Adrenal gland (tissue), 12 donors: ENCODE results near the gene NBPF3. TPM values are rescaled to one million over a fixed set of nuclear protein-coding genes. Genes with fewer than 3 reads are reported as not detected.
A peak's percentile ranks its signal among the peaks of the same experiment; 100 is the strongest.

Source experiments
- DNase-seq, 7 donors: peaks; one replicate each; pipeline ENCODE4 v3.0.0-alpha.2; 2019 to 2020
- H3K27ac ChIP-seq, 5 donors: fragments of 200-600 bp; sonication (generic) in 4 of 5; 1 replicate in 3 of 5; 2 replicates in 2 of 5; pipeline versions ENCODE4 v1.5.1 to v1.8.0; 2016 to 2020; ENCODE audit warnings: mild to moderate bottlenecking in 1 of 5
- H3K27me3 ChIP-seq: fragments of 200-600 bp; 2 replicates; pipeline ENCODE4 v1.8.0; 2021
- H3K36me3 ChIP-seq, 2 donors: fragments of 200-600 bp; replicated peaks in 1 of 2; 1 replicate in 1 of 2; 2 replicates in 1 of 2; pipeline versions ENCODE4 v1.5.1 to v1.8.0; 2018 to 2022
- H3K4me1 ChIP-seq, 2 donors: fragments of 200-600 bp; replicated peaks in 1 of 2; 1 replicate in 1 of 2; 2 replicates in 1 of 2; pipeline versions ENCODE4 v1.5.1 to v1.8.0; 2018 to 2021
- H3K4me3 ChIP-seq, 4 donors: fragments of 200-600 bp; sonication (generic) in 3 of 4; one replicate each; pipeline ENCODE4 v1.5.1; 2016 to 2018
- H3K9me3 ChIP-seq, 3 donors: fragments of 200-600 bp; sonication (generic) in 1 of 3; replicated peaks in 1 of 3; 1 replicate in 2 of 3; 2 replicates in 1 of 3; pipeline versions ENCODE4 v1.5.1 to v1.8.0; 2016 to 2021
- POLR2A ChIP-seq, 2 donors: fragments of 450-650 bp; IDR thresholded peaks; one replicate each; pipeline ENCODE4 v1.6.1; 2017; ENCODE audit warnings: antibody characterized with exemption in 2 of 2, mild to moderate bottlenecking in 2 of 2, moderate library complexity in 1 of 2
- WGBS, 4 donors: extraction: QIAGEN DNeasy Blood & Tissue Kit in 2 of 4; methylation state at CpG; one replicate each; pipeline versions ENCODE4 v1.1.5 to v1.1.7; 2013 to 2017; 5-methylcytosine and 5-hydroxymethylcytosine counted together
- intact Hi-C, 2 donors: fragments of 100-400 bp; cut with DNase I; formaldehyde crosslinking; loops; one replicate each; pipeline versions ENCODE4 v1.14.1 to v1.15.0; 2022 to 2023
- polyA plus RNA-seq, 3 donors: library from polyadenylated mRNA; stranded (reverse); fragments of 200-250 nt in 2 of 3; fragments of 350-450 nt in 1 of 3; fragmentation: Illumina TruSeq in 1 of 3; extraction: RNeasy Lipid Tissue Mini Kit (QIAGEN cat#74804) in 1 of 3; gene quantifications; one replicate each; pipeline ENCODE4 v1.2.3, GENCODE V29; 2013 to 2014
- total RNA-seq, 9 donors: library from RNA; depleted of rRNA in 4 of 9; stranded (reverse); fragments of >200 nt in 4 of 9; fragments of 120-200 nt in 1 of 9; fragmentation: NEBNext Ultra II Directional in 1 of 9; extraction: Animal tissue kit (Norgen Biotek cat#: 25700) in 1 of 9; gene quantifications; one replicate each; pipeline versions ENCODE4 v1.1.0 to v1.2.4, GENCODE V29; 2013 to 2023
- TF ChIP-seq, protein P1 (sequence below), 6 experiments: fragments of 450-650 bp in 4 of 6; fragments of 200-600 bp in 2 of 6; sonication (generic) in 1 of 6; IDR thresholded peaks; 1 replicate in 5 of 6; 2 replicates in 1 of 6; pipeline versions ENCODE4 v1.5.1 to v1.8.0; 2016 to 2021; ENCODE audit warnings: antibody characterized with exemption in 6 of 6, mild to moderate bottlenecking in 2 of 6, moderate library complexity in 1 of 6
- donor health status: healthy with polysubstance abuse.
- donor health status: Bipolar disorder and iron deficiency.
- donor health status: DM: yes; HTN: yes; CAD: no.
- donor health status: DM: no; HTN: no; CAD: no.
- donor health status: DM: no; HTN: no; CAD: no.
- donor health status: DM: yes; HTN: yes; CAD: no.

Gene NBPF3
- total and polyA plus RNA-seq, 12 donors: 1.3 to 18.0 (median 12.5) TPM

DNA sequence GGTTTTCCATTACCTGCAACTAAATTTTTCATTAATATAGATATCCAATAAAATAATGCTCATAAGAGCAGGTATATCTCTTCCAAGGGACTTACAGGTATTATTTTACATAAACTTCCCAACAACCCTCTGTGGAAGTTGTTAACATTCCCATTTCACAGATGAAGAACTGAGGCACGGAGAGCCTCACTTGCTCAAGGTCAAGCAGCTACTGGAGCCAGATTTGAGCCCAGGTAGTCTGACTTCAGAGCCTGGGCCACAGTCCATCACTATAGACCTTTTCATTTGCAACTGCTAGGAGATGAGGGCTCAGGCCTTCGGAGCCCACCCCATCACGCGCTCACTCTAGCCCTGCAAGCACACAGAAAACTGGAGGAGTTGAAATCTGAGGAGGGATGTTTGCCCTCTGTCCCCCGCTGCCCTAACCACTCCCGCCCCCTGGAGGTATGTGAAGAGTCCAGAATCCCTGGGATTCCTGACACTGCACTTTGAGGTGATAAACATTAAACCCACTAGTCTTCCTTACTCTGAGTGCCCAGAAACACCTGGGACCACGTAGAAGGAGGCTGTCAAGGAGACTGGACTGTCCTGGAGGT is 57.6 kb downstream of the NBPF3 start:
- Histone ChIP-seq H3K27ac (no peak overlapping the region), H3K4me3 (no peak overlapping the region), H3K9me3 (no peaks in the 10 kb centered on the region), H3K27me3 (no peaks in the 10 kb centered on the region), H3K4me1 (no peaks in the 10 kb centered on the region), H3K36me3 (no peaks in the 10 kb centered on the region)
- peak in 2 of 7 donors; percentile 13 to 33 for DNase-seq
- TF ChIP-seq, protein P1, sequence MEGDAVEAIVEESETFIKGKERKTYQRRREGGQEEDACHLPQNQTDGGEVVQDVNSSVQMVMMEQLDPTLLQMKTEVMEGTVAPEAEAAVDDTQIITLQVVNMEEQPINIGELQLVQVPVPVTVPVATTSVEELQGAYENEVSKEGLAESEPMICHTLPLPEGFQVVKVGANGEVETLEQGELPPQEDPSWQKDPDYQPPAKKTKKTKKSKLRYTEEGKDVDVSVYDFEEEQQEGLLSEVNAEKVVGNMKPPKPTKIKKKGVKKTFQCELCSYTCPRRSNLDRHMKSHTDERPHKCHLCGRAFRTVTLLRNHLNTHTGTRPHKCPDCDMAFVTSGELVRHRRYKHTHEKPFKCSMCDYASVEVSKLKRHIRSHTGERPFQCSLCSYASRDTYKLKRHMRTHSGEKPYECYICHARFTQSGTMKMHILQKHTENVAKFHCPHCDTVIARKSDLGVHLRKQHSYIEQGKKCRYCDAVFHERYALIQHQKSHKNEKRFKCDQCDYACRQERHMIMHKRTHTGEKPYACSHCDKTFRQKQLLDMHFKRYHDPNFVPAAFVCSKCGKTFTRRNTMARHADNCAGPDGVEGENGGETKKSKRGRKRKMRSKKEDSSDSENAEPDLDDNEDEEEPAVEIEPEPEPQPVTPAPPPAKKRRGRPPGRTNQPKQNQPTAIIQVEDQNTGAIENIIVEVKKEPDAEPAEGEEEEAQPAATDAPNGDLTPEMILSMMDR (IDR thresholded peaks at IDR 0.05): no peak
- 74 to 82% (median 78%) methylated on average over 7 of the region's 7 CpGs for WGBS, 4 donors
- intact Hi-C loops: loop anchor here (10.0 kb wide), 2 partner anchors 113 to 123 kb away; no protein-coding TSS in a partner anchor

- no peak overlapping the region for H3K4me3 ChIP-seq
- H3K9me3 ChIP-seq: no peaks in the 10 kb centered on the region
- peak in 2 of 7 donors; percentile 5 to 7 for DNase-seq
- no peaks in the 10 kb centered on the region for H3K27me3 ChIP-seq
- 88 to 100% (median 97%) methylated on average over 1 of the region's 1 CpG for WGBS, 4 donors
- TF ChIP-seq POLR2A (IDR thresholded peaks at IDR 0.05): no peak
- TF ChIP-seq, protein P1 (IDR thresholded peaks at IDR 0.05): no peak
- no peaks in the 10 kb centered on the region for H3K4me1 ChIP-seq
- H3K36me3 ChIP-seq: no peaks in the 10 kb centered on the region
- intact Hi-C loops: loop anchor here (10.0 kb wide), 2 partner anchors 115 to 125 kb away; no protein-coding TSS in a partner anchor
- H3K27ac ChIP-seq: no peak overlapping the region
Observed at GRCh38 chr1:21499283-21499950, 59.5 kb downstream of the NBPF3 start.

DNA sequence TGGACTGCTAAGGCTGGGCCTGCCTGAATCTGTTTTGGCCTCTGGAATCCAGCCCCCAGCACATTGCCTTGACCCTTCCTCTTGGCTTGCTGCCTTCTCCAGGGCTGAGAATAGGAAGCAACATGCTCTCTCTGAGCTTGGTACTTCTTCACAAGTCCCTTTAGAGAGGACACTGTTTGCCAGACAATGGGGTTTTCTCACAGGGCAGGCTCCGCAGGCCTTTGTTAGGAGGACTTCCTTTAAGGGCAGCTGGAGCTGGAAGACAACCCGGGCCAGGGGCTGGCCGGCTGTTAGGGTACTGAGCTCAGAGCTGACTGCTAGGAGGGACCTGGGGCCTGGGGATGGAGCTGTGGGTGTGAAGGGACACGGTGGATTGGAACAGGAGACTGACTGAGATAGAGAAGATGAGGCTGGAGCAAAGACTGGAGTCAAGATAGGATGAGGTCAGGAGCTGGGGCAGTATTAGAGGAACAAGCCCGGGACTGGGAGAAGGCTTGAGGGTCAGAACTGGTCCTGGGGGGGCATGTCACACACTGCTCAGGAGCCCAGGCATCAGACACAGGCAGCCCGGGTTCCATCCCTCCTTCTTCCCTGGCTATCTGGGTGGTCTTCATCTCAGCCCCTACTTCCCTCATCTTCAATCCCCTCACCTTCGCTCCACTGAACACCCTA is 63.9 kb downstream of the NBPF3 start:
- intact Hi-C loops: no loop called here
- WGBS, 4 donors: 68 to 85% (median 69%) methylated on average over 7 of the region's 7 CpGs
- H3K9me3 ChIP-seq: no peaks in the 10 kb centered on the region

DNA sequence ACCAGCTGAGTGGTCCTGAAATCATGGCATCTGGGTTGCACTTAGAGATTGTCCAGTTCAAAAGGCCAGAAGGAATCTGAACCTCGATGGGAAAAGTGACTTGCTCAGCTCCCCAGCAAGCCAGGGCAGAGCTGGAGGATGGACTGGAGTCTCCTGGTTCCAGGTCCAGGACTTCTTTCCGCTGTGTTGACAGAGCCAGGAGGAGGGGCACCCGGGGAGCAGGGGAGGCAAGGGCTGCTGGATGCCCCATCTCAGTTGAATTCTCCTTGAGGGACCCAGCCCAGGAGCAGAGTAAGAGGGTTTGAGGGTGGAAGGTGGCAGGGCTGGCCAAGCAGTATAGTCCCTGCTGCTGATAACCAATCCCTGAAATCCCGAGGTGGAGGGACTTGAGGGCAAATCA is 66.9 kb downstream of the NBPF3 start:
- Histone ChIP-seq H3K9me3 (no peaks in the 10 kb centered on the region), H3K4me3 (no peak overlapping the region), H3K27ac (no peak overlapping the region), H3K36me3 (no peaks in the 10 kb centered on the region), H3K27me3 (no peaks in the 10 kb centered on the region), H3K4me1 (peaks cover 8 to 22% of the 10 kb centered on the region in 2 donors)
- intact Hi-C loops: loop anchor here in 1 of 2 donors (5.0 kb wide), 1 partner anchor 65 kb away; no protein-coding TSS in a partner anchor
- no peak for DNase-seq
- TF ChIP-seq POLR2A (IDR thresholded peaks at IDR 0.05): no peak
- TF ChIP-seq, protein P1 (IDR thresholded peaks at IDR 0.05): no peak
- WGBS, 4 donors: 66 to 76% (median 71%) methylated on average over 4 of the region's 4 CpGs

More for the DNA sequence above, 63.9 kb downstream of the NBPF3 start:
- H3K4me1 ChIP-seq: peaks cover 8% of the 10 kb centered on the region in 2 donors
- no peak overlapping the region for H3K4me3 ChIP-seq
- peak in 5 of 7 donors; percentile 22 to 60 (median 53) for DNase-seq
- TF ChIP-seq POLR2A (IDR thresholded peaks at IDR 0.05): no peak
- TF ChIP-seq, protein P1 (IDR thresholded peaks at IDR 0.05): no peak
- H3K27me3 ChIP-seq: no peaks in the 10 kb centered on the region
- no peaks in the 10 kb centered on the region for H3K36me3 ChIP-seq
- H3K27ac ChIP-seq: no peak overlapping the region
